Neural progenitor cell (in vitro differentiated cells): ENCODE measurements around the gene CNTNAP2. TPM values are rescaled to one million over a fixed set of nuclear protein-coding genes. Genes with fewer than 3 reads are reported as not detected.

Source experiments
- DNase-seq: peaks from one replicate; pipeline ENCODE4 v3.0.0-alpha.2; 2016; ENCODE audit warnings: low spot score
- H2AFZ ChIP-seq: fragments of 200-600 bp; sonication (generic); replicated peaks from 2 replicates; pipeline ENCODE4 v1.6.1; 2016; ENCODE audit warnings: antibody characterized with exemption
- H3F3A ChIP-seq: fragments of 200-600 bp; sonication (generic); 2 replicates; pipeline ENCODE4 v1.6.1; 2016; ENCODE audit warnings: antibody characterized with exemption, low read depth
- H3K27ac ChIP-seq: fragments of 200-600 bp; sonication (generic); 2 replicates; pipeline ENCODE4 v1.5.1; 2016; ENCODE audit warnings: mild to moderate bottlenecking
- H3K27me3 ChIP-seq: fragments of 200-600 bp; sonication (generic); 2 replicates; pipeline ENCODE4 v1.6.1; 2016; ENCODE audit warnings: mild to moderate bottlenecking, moderate library complexity
- H3K36me3 ChIP-seq: fragments of 200-600 bp; sonication (generic); 2 replicates; pipeline ENCODE4 v1.5.1; 2016
- H3K4me1 ChIP-seq: fragments of 200-600 bp; sonication (generic); 2 replicates; pipeline ENCODE4 v1.6.1; 2016; ENCODE audit warnings: mixed run types
- H3K4me2 ChIP-seq: fragments of 200-600 bp; sonication (generic); 2 replicates; pipeline ENCODE4 v1.6.1; 2016
- H3K4me3 ChIP-seq: fragments of 200-600 bp; sonication (generic); 2 replicates; pipeline ENCODE4 v1.5.1; 2016
- H3K79me2 ChIP-seq: fragments of 200-600 bp; sonication (generic); 2 replicates; pipeline ENCODE4 v1.6.1; 2016; ENCODE audit warnings: low read depth
- H3K9ac ChIP-seq: fragments of 200-600 bp; sonication (generic); 2 replicates; pipeline ENCODE4 v1.6.1; 2016
- H3K9me3 ChIP-seq: fragments of 200-600 bp; sonication (generic); 2 replicates; pipeline ENCODE4 v1.5.1; 2016; ENCODE audit warnings: low read depth
- H4K20me1 ChIP-seq: fragments of 200-600 bp; sonication (generic); 2 replicates; pipeline ENCODE4 v1.6.1; 2016; ENCODE audit warnings: low read depth
- H3K27ac Mint-ChIP-seq: 3 replicates; pipeline ENCODE4 v1.8.0; 2021; ENCODE audit warnings: mixed read lengths
- H3K27me3 Mint-ChIP-seq: 2 replicates; pipeline ENCODE4 v1.8.0; 2022; ENCODE audit warnings: low read depth, mild to moderate bottlenecking, inconsistent platforms, moderate library complexity, mixed read lengths; ENCODE audit not compliant: insufficient read depth
- H3K36me3 Mint-ChIP-seq: 3 replicates; pipeline ENCODE4 v1.8.0; 2021; ENCODE audit warnings: mixed read lengths
- H3K4me1 Mint-ChIP-seq: 3 replicates; pipeline ENCODE4 v1.8.0; 2021; ENCODE audit warnings: mixed read lengths
- H3K4me3 Mint-ChIP-seq: 3 replicates; pipeline ENCODE4 v1.8.0; 2021; ENCODE audit warnings: mild to moderate bottlenecking, moderate library complexity, mixed read lengths
- H3K9me3 Mint-ChIP-seq: 3 replicates; pipeline ENCODE4 v1.8.0; 2020; ENCODE audit warnings: mixed read lengths
- EZH2 ChIP-seq: fragments of 200-600 bp; sonication (generic); IDR thresholded peaks from 2 replicates; pipeline ENCODE4 v1.6.1; 2017; ENCODE audit warnings: antibody characterized with exemption, mild to moderate bottlenecking, moderate library complexity
- EZH2phosphoT487 ChIP-seq: fragments of 200-600 bp; sonication (generic); IDR thresholded peaks from 2 replicates; pipeline ENCODE4 v1.6.1; 2017; ENCODE audit warnings: antibody characterized with exemption
- total RNA-seq: library from RNA; depleted of rRNA; stranded (reverse); fragments of >200 nt; gene quantifications from 2 replicates; pipeline ENCODE4 v1.2.3, GENCODE V29; 2015; ENCODE audit warnings: low replicate concordance
- TF ChIP-seq, protein P1 (sequence below): fragments of 200-600 bp; sonication (generic); IDR thresholded peaks from 2 replicates; pipeline ENCODE4 v1.5.1; 2017; ENCODE audit warnings: antibody characterized with exemption, mild to moderate bottlenecking

Gene CNTNAP2
- total RNA-seq, 1 donor from 2014 or later = 126 TPM

- H3K27me3 Mint-ChIP-seq = peaks cover 2% of the 10 kb centered on the region
- peaks cover 22% of the 10 kb centered on the region for H3K4me1 Mint-ChIP-seq
- Histone ChIP-seq H3F3A (no peaks in the 10 kb centered on the region), H3K9me3 (no peaks in the 10 kb centered on the region), H3K36me3 (no peaks in the 10 kb centered on the region), H3K9ac (no peak overlapping the region), H2AFZ (peak overlapping the region; percentile 57), H3K27ac (no peak overlapping the region), H3K27me3 (no peaks in the 10 kb centered on the region), H3K4me2 (no peak overlapping the region), H3K4me3 (no peak overlapping the region), H3K79me2 (no peaks in the 10 kb centered on the region), H4K20me1 (no peaks in the 10 kb centered on the region), H3K4me1 (no peaks in the 10 kb centered on the region)
- H3K36me3 Mint-ChIP-seq = no peaks in the 10 kb centered on the region
- DNase-seq = no peak
- no peaks in the 10 kb centered on the region for H3K9me3 Mint-ChIP-seq
- H3K27ac Mint-ChIP-seq = no peak overlapping the region
- no peak for TF ChIP-seq EZH2
- TF ChIP-seq EZH2phosphoT487 = no peak
- TF ChIP-seq, protein P1, sequence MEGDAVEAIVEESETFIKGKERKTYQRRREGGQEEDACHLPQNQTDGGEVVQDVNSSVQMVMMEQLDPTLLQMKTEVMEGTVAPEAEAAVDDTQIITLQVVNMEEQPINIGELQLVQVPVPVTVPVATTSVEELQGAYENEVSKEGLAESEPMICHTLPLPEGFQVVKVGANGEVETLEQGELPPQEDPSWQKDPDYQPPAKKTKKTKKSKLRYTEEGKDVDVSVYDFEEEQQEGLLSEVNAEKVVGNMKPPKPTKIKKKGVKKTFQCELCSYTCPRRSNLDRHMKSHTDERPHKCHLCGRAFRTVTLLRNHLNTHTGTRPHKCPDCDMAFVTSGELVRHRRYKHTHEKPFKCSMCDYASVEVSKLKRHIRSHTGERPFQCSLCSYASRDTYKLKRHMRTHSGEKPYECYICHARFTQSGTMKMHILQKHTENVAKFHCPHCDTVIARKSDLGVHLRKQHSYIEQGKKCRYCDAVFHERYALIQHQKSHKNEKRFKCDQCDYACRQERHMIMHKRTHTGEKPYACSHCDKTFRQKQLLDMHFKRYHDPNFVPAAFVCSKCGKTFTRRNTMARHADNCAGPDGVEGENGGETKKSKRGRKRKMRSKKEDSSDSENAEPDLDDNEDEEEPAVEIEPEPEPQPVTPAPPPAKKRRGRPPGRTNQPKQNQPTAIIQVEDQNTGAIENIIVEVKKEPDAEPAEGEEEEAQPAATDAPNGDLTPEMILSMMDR = no peak
- H3K4me3 Mint-ChIP-seq = no peak overlapping the region
These were observed 2085.4 kb downstream of the CNTNAP2 start for GRCh38 chr7:148201992-148202391.

DNA sequence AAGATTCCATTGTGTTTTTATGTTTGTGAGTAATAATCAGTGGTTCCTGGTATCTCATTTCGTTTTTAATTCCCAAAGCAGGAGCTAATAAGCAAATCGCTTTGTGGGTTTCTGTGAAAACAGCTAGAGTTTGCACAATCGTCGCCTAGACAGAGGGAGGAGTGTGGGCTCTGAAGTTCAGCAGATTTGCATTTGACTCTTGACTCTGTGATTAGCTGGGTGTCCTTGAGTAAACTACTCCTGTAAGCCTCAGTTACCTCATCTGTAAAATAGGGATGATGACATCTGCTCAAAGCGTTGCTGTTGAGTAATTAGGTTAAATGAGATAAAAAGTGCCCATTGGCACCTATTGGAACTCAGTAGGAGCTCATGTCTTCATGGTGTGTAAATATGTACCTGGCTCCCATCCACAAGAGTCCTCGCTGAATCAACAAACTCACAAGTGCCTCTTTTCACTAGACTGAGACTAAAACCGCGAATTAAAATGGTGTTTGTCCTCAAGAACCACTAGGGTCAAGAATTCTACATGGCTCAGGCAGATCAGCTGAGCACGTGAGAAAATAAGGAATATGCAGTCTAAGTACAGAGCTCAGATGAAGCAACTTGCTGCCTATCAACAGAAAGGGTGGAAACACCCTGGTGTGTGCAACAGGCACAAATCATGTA is 2088.2 kb downstream of the CNTNAP2 start:
- Histone ChIP-seq H3K27ac (no peak overlapping the region), H3K4me1 (no peaks in the 10 kb centered on the region), H3K4me2 (no peak overlapping the region), H4K20me1 (no peaks in the 10 kb centered on the region), H2AFZ (no peak overlapping the region), H3K9ac (no peak overlapping the region), H3K9me3 (no peaks in the 10 kb centered on the region), H3K27me3 (no peaks in the 10 kb centered on the region), H3K4me3 (no peak overlapping the region), H3K36me3 (no peaks in the 10 kb centered on the region), H3F3A (no peaks in the 10 kb centered on the region), H3K79me2 (no peaks in the 10 kb centered on the region)
- H3K4me1 Mint-ChIP-seq = peaks cover 22% of the 10 kb centered on the region
- H3K27ac Mint-ChIP-seq = no peak overlapping the region
- H3K9me3 Mint-ChIP-seq = no peaks in the 10 kb centered on the region
- TF ChIP-seq, protein P1 = no peak
- TF ChIP-seq EZH2 = no peak
- no peak for TF ChIP-seq EZH2phosphoT487
- no peak overlapping the region for H3K4me3 Mint-ChIP-seq
- no peak for DNase-seq
- H3K36me3 Mint-ChIP-seq = no peaks in the 10 kb centered on the region
- H3K27me3 Mint-ChIP-seq = peaks cover 4% of the 10 kb centered on the region

DNA sequence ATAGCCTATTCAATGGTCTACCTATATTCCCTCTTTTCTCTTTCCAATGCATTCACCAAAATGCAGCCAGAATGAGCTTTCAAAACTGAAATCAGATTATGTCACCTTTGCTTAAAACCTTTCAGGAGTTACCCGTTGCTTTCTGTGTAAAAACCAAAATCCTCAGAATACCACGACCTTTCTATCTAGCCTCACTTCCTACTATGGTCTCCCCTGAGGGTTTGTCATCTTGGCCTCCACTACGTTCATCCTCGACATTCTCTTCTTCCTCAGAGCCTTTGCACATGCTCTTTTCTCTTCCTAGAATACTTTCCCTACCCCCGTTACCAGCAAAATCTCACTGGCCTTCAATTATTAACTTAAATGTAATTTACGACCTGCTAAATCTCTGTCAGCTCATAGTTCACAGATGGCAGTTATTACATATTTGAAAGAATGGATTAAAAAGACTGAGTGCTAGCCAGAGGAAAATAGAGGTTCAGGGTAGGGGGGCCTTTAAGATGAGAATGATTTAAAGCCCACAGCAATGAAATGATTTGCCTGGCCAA is 2093.1 kb downstream of the CNTNAP2 start:
- no peak overlapping the region for H2AFZ ChIP-seq
- H3K27ac ChIP-seq = no peak overlapping the region
- TF ChIP-seq EZH2phosphoT487 (no peak), EZH2 (no peak)
- TF ChIP-seq, protein P1 = no peak
- no peaks in the 10 kb centered on the region for H4K20me1 ChIP-seq
- H3K4me2 ChIP-seq = no peak overlapping the region
- H3K79me2 ChIP-seq = no peaks in the 10 kb centered on the region
- Mint-ChIP-seq H3K4me1 (peaks cover 16% of the 10 kb centered on the region), H3K36me3 (no peaks in the 10 kb centered on the region), H3K9me3 (no peaks in the 10 kb centered on the region), H3K4me3 (no peak overlapping the region), H3K27ac (no peak overlapping the region), H3K27me3 (peaks cover 2% of the 10 kb centered on the region)
- no peak overlapping the region for H3K9ac ChIP-seq
- no peak for DNase-seq
- no peaks in the 10 kb centered on the region for H3K4me1 ChIP-seq
- no peaks in the 10 kb centered on the region for H3K36me3 ChIP-seq
- H3K4me3 ChIP-seq = no peak overlapping the region
- H3F3A ChIP-seq = no peaks in the 10 kb centered on the region
- no peaks in the 10 kb centered on the region for H3K27me3 ChIP-seq
- H3K9me3 ChIP-seq = no peaks in the 10 kb centered on the region
